GM13977 (cell line): ENCODE data around the gene CCNG2.
A peak's percentile ranks its signal among the peaks of the same experiment; 100 is the strongest.

Source experiments
- DNase-seq: peaks from one replicate; pipeline ENCODE4 v3.0.0; 2012; ENCODE audit warnings: low spot score
- in situ Hi-C: fragments of 300-500 bp; cut with MboI; formaldehyde crosslinking; loops from one replicate; pipeline ENCODE4 v1.12.0; 2022; ENCODE audit warnings: low sequenced_read_pairs, low pct_unique_long_range_greater_than_20kb, mixed read lengths, inconsistent platforms; ENCODE audit not compliant: unreplicated experiment
- TF ChIP-seq, protein P1 (sequence below): IDR thresholded peaks from 2 replicates; pipeline ENCODE4 v1.5.1; 2012; ENCODE audit warnings: mild to moderate bottlenecking, control low read depth; ENCODE audit not compliant: insufficient read depth; ENCODE audit errors: extremely low read depth, missing control alignments

The CCNG2 gene

DNA sequence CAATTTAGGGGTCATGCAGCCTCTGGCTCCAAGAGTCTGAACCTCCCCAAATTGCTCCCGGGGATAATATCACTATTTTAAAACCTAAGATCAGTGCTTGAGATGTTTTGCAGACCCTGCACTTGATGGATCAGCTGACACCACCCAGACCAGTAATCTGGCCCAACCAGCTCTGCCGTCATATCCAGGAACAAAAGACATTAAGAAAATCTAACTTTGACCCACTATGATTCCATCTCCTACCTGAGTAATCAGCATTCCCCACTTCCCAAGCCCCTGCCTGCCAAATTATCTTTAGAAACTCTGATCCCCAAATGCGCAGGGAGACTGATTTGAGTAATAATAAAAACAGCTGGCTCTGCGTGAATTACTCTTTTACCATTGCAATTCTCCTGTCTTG, 34.4 kb upstream of the CCNG2 start:
- TF ChIP-seq, protein P1, sequence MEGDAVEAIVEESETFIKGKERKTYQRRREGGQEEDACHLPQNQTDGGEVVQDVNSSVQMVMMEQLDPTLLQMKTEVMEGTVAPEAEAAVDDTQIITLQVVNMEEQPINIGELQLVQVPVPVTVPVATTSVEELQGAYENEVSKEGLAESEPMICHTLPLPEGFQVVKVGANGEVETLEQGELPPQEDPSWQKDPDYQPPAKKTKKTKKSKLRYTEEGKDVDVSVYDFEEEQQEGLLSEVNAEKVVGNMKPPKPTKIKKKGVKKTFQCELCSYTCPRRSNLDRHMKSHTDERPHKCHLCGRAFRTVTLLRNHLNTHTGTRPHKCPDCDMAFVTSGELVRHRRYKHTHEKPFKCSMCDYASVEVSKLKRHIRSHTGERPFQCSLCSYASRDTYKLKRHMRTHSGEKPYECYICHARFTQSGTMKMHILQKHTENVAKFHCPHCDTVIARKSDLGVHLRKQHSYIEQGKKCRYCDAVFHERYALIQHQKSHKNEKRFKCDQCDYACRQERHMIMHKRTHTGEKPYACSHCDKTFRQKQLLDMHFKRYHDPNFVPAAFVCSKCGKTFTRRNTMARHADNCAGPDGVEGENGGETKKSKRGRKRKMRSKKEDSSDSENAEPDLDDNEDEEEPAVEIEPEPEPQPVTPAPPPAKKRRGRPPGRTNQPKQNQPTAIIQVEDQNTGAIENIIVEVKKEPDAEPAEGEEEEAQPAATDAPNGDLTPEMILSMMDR = no peak
- in situ Hi-C loops = no loop called here
- DNase-seq = no peak

DNA sequence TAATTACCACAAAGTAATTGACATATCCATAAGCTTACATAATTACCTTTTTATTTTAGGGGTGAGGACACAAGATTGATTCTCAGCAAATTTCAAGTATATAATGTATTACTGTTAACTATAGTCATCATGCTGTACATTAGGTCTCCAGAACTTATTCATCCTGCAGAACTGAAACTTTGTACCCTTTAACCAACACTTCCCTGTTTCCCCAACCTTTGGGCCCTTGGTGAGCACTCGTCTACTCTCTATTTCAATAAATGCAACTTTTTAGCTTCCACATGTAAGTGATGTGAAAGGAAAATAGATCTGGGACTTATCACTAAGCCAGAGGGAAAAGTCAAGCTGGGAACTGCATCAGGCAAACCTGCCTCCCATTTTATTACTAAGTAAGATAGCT, 33.6 kb upstream of the CCNG2 start:
- in situ Hi-C loops = no loop called here
- no peak for DNase-seq
- TF ChIP-seq, protein P1 = no peak

DNA sequence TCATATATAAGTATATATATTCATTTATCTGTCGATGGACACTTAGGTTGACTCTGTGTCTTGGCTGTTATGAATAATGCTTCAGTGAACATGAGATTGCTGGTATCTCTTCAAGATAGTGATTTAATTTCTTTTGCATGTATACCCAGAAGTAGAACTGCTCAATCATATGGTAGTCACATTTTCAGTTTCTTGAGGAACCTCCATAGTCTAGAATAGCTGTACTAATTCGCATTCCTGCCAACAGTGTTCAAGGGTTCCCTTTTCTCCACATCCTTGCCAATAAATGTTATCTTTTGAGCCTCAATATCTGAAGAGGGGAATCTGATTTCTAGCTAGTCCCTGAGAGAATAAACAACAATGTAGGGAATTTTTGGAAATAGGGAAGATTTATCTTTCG, 32.4 kb upstream of the CCNG2 start:
- TF ChIP-seq, protein P1 = no peak
- DNase-seq = no peak
- in situ Hi-C loops = no loop called here

DNA sequence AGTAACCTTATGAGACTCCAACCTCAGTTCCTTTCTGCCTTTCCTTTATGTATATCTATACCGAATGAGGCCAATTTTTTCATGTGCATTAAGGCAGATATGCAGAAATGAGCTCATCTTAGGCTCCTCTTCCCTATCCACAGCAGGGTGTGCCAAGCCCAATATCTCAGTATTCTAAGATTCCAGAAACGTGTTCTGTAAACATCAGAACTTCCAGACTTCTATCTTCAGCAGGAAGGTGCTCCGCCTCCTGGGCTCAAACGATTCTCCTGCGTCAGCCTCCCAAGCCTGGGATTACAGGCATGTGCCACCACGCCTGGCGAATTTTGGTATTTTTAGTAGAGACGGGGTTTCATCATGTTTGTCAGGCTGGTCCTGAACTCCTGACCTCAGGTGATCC, 31.0 kb upstream of the CCNG2 start:
- TF ChIP-seq, protein P1 = no peak
- in situ Hi-C loops = no loop called here
- DNase-seq = no peak

DNA sequence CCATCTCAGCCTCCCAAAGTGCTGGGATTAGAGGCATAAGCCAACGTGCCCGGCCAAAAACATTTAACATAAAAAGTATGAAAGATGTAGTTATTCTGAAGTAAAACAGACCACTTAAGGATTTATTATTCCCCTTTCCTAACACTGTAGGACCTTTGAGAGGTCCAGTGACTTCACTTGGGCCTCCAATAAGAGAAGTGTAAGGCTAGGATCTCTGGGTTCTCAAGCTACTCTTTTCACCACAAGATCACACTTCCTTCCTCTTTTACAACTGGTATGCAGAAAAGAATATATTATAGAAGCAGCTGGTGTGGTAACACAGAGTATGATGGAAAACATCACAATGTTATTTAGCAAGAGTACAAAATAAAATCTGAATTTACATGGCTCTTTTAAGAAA, 30.2 kb upstream of the CCNG2 start:
- TF ChIP-seq, protein P1 = no peak
- peak; percentile 43 for DNase-seq
- in situ Hi-C loops = no loop called here

DNA sequence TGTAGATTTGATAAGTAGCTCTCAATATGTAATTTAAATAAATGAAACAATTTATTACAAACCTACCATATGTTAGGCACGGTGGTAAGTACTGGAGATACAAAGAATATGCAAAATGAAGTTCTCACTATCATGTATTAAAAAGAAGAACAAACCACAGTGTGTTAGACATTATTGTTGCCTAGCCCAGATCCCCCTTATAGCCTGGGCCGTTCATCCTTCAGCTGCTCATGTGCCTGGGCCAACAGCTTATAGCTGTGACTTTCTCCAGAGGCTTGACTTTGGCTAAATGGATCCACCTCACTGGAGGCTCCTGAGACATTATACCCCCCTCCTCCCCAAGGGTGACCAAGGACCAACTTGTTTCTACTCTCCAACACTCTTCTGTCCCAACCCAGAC, 29.8 kb upstream of the CCNG2 start:
- TF ChIP-seq, protein P1 = no peak
- no peak for DNase-seq
- in situ Hi-C loops = no loop called here
